Aortic smooth muscle cell (primary cell): ENCODE data around the gene ZNF362. TPM values are rescaled to one million over a fixed set of nuclear protein-coding genes. Genes with fewer than 3 reads are reported as not detected.

ENCODE experiments used
- total RNA-seq: library from RNA; depleted of rRNA; stranded (reverse); fragments of >200 nt; gene quantifications from 2 replicates; pipeline ENCODE4 v1.2.3, GENCODE V29; 2014

Gene ZNF362
- total RNA-seq, result 2.9 and 4.9 TPM in 2 replicates

GRCh38 chr1:33256471-33257206 is at the start of gene ZNF362:
TSS of gene ZNF362 (plus strand) at chr1:33256492. CDS start at chr1:33270575, 14,083 bp downstream.

GRCh38 chr1:33320619-33321165 is 64.4 kb downstream of the ZNF362 start, which contains the start of gene A3GALT2:
TSS of gene A3GALT2 (minus strand) at chr1:33321098. CDS start at chr1:33321098, 0 bp downstream.

Other genes with a start within 250 kb of the ZNF362 start
- gene AK2, start 219.6 kb upstream of the ZNF362 start, total RNA-seq, result 73.3 and 87.7 TPM in 2 replicates
- gene AZIN2, start 175.3 kb upstream of the ZNF362 start, total RNA-seq, result 3.3 and 4.0 TPM in 2 replicates
- gene TRIM62, start 74.4 kb upstream of the ZNF362 start, total RNA-seq, result 2.1 and 3.4 TPM in 2 replicates
- gene A3GALT2, start 64.6 kb downstream of the ZNF362 start, total RNA-seq, result not detected in 2 replicates
- 66.9 and 77.8 TPM in 2 replicates for gene PHC2, start 174.6 kb downstream of the ZNF362 start, total RNA-seq
- gene ZSCAN20, start 216.2 kb downstream of the ZNF362 start, total RNA-seq, result 8.0 and 8.1 TPM in 2 replicates